Measurements from ENCODE around the gene SSTR1.

- TF ChIP-seq POLR2A (IDR thresholded peaks at IDR 0.05; ENCODE audit: low read length) (no peak), RARB (CRISPR knock-in tag; IDR thresholded peaks at IDR 0.05) (no peak), CTCF (IDR thresholded peaks at IDR 0.05) (no peak)
These were observed 3.6 kb downstream of the SSTR1 start for GRCh38 chr14:38211255-38211735.

Measured in A549 (cell line).